CD14-positive monocyte (primary cell): Measurements from ENCODE around the gene ATP11A. TPM values are rescaled to one million over a fixed set of nuclear protein-coding genes. Genes with fewer than 3 reads are reported as not detected.
"Not testable (repeated sequence)": the region's sequence is repeated elsewhere in the genome, so short reads cannot be mapped to it uniquely, and the experiment has no call there.

ENCODE experiments used
- DNase-seq, 3 donors: peaks; one replicate each; pipeline ENCODE4 v3.0.0-alpha.2; 2011 to 2022
- H2AFZ ChIP-seq: 2 replicates; pipeline ENCODE4 v1.6.0; 2012; ENCODE audit warnings: mild to moderate bottlenecking, low read depth, low read length, inconsistent platforms; ENCODE audit not compliant: insufficient read depth, poor library complexity, severe bottlenecking
- H3K27ac ChIP-seq, 2 donors: 1 replicate in 1 of 2; 2 replicates in 1 of 2; pipeline ENCODE4 v1.5.1; 2012 to 2013; ENCODE audit warnings: low read length in 2 of 2, control low read depth in 1 of 2, inconsistent platforms in 1 of 2, low read depth in 1 of 2, mild to moderate bottlenecking in 1 of 2
- H3K27me3 ChIP-seq, 2 donors: one replicate each; pipeline versions ENCODE4 v1.6.0 to v1.6.1; 2011 to 2013; ENCODE audit warnings: low read length in 2 of 2; ENCODE audit not compliant: control insufficient read depth in 2 of 2, insufficient read depth in 2 of 2
- H3K36me3 ChIP-seq, 2 donors: replicated peaks in 1 of 2; 1 replicate in 1 of 2; 2 replicates in 1 of 2; pipeline versions ENCODE4 v1.5.1 to v1.6.1; 2012 to 2013; ENCODE audit warnings: low read length in 2 of 2, control low read depth in 1 of 2, inconsistent platforms in 1 of 2, mild to moderate bottlenecking in 1 of 2; ENCODE audit not compliant: insufficient read depth in 2 of 2, control insufficient read depth in 1 of 2
- H3K4me1 ChIP-seq, 2 donors: 1 replicate in 1 of 2; 2 replicates in 1 of 2; pipeline versions ENCODE4 v1.5.1 to v1.6.1; 2012 to 2013; ENCODE audit warnings: low read length in 2 of 2, control low read depth in 1 of 2, inconsistent platforms in 1 of 2, mild to moderate bottlenecking in 1 of 2, moderate library complexity in 1 of 2; ENCODE audit not compliant: insufficient read depth in 2 of 2, control insufficient read depth in 1 of 2
- H3K4me2 ChIP-seq: replicated peaks from 2 replicates; pipeline ENCODE3; 2012; ENCODE audit warnings: low read length, moderate library complexity, mild to moderate bottlenecking; ENCODE audit not compliant: poor library complexity, severe bottlenecking; ENCODE audit errors: extremely low read depth
- H3K4me3 ChIP-seq, 3 experiments: fragments of 200-600 bp in 1 of 3; sonication (generic) in 1 of 3; replicated peaks in 1 of 3; 1 replicate in 2 of 3; 2 replicates in 1 of 3; pipeline ENCODE4 v1.5.1; 2011 to 2013; ENCODE audit warnings: low read length in 3 of 3, mild to moderate bottlenecking in 3 of 3, control low read depth in 2 of 3, low read depth in 2 of 3, inconsistent platforms in 1 of 3, moderate library complexity in 1 of 3
- H3K79me2 ChIP-seq: 2 replicates; pipeline ENCODE4 v1.6.0; 2012; ENCODE audit warnings: mild to moderate bottlenecking, control low read depth, inconsistent platforms, low read length, moderate library complexity; ENCODE audit not compliant: insufficient read depth
- H3K9ac ChIP-seq: 2 replicates; pipeline ENCODE4 v1.6.0; 2017; ENCODE audit warnings: low read length, mild to moderate bottlenecking; ENCODE audit not compliant: insufficient read depth, poor library complexity, severe bottlenecking
- H3K9me3 ChIP-seq, 2 donors: replicated peaks in 1 of 2; 1 replicate in 1 of 2; 2 replicates in 1 of 2; pipeline versions ENCODE4 v1.5.1 to v1.6.1; 2012 to 2013; ENCODE audit warnings: low read length in 2 of 2, control low read depth in 1 of 2; ENCODE audit not compliant: control insufficient read depth in 1 of 2, insufficient read depth in 1 of 2
- H4K20me1 ChIP-seq: 2 replicates; pipeline ENCODE4 v1.6.0; 2012; ENCODE audit warnings: mild to moderate bottlenecking, low read length, control low read depth, moderate library complexity; ENCODE audit not compliant: insufficient read depth
- H3K27ac Mint-ChIP-seq, 7 donors: one replicate each; pipeline ENCODE4 v1.8.0; 2020; ENCODE audit warnings: mild to moderate bottlenecking in 7 of 7, mixed read lengths in 7 of 7, moderate library complexity in 6 of 7, inconsistent platforms in 2 of 7
- H3K27me3 Mint-ChIP-seq, 3 donors: one replicate each; pipeline ENCODE4 v1.8.0; 2021 to 2022; ENCODE audit warnings: low read depth in 3 of 3, mild to moderate bottlenecking in 3 of 3, mixed read lengths in 3 of 3, moderate library complexity in 3 of 3, inconsistent platforms in 1 of 3
- H3K36me3 Mint-ChIP-seq, 2 donors: one replicate each; pipeline ENCODE4 v1.8.0; 2020; ENCODE audit warnings: mixed read lengths in 2 of 2, inconsistent platforms in 1 of 2, mild to moderate bottlenecking in 1 of 2
- H3K4me1 Mint-ChIP-seq: one replicate; pipeline ENCODE4 v1.8.0; 2020; ENCODE audit warnings: mild to moderate bottlenecking, mixed read lengths
- H3K4me3 Mint-ChIP-seq, 2 donors: one replicate each; pipeline ENCODE4 v1.8.0; 2020; ENCODE audit warnings: mild to moderate bottlenecking in 2 of 2, mixed read lengths in 2 of 2, moderate library complexity in 1 of 2
- H3K9me3 Mint-ChIP-seq, 7 donors: one replicate each; pipeline ENCODE4 v1.8.0; 2020 to 2022; ENCODE audit warnings: mixed read lengths in 7 of 7, mild to moderate bottlenecking in 6 of 7, moderate library complexity in 6 of 7, inconsistent platforms in 2 of 7
- WGBS: methylation state at CpG from one replicate; pipeline ENCODE4 v1.1.5; 2013; ENCODE audit warnings: missing lambda C conversion rate; ENCODE audit not compliant: insufficient coverage; 5-methylcytosine and 5-hydroxymethylcytosine counted together
- intact Hi-C, 2 donors: fragments of 100-400 bp; cut with micrococcal nuclease; formaldehyde crosslinking; loops; one replicate each; pipeline versions ENCODE4 v1.15.0 to v1.15.1; 2023
- polyA plus RNA-seq, 3 donors: library from polyadenylated mRNA; depleted of rRNA in 1 of 3; unstranded in 2 of 3; stranded (reverse) in 1 of 3; fragments of 300-500 nt in 2 of 3; fragments of >200 nt in 1 of 3; fragmentation: Illumina TruSeq in 2 of 3; gene quantifications; 1 replicate in 2 of 3; 2 replicates in 1 of 3; pipeline ENCODE4 v1.2.3, GENCODE V29; 2012 to 2021
- TF ChIP-seq, protein P1 (sequence below): fragments of 200-600 bp; IDR thresholded peaks from one replicate; pipeline ENCODE4 v1.8.0; 2022; ENCODE audit warnings: antibody characterized with exemption, mild to moderate bottlenecking

ATP11A gene
- polyA plus RNA-seq, 3 donors, result 7.2 to 45.4 (median 7.6) TPM

DNA sequence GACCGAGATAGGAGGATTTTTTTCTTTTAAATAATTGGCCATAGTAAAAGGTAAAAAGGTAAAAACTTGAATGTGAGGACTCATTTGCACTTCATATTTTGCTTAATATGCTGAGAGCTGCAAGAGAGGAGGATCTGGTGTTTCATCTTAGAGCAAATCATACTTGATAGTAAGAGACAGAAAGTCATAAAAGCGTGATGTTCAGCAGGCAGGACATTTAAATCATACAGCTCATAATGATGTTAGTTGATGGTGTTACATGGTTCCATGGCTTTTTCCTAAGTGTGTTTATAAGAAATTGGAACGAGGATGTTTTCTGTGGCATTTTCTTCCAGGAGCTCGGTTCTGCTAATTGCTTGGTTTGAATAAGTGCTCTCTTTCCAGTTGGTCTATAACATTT, 16.3 kb downstream of the ATP11A start:
- no peak for DNase-seq
- Histone ChIP-seq H3K36me3 (peaks cover 5 to 22% of the 10 kb centered on the region in 2 donors), H3K4me1 (peaks cover 16 to 27% of the 10 kb centered on the region in 2 donors), H3K9me3 (no peaks in the 10 kb centered on the region), H3K79me2 (peaks cover 99% of the 10 kb centered on the region), H3K4me2 (no peak overlapping the region), H3K9ac (no peak overlapping the region), H4K20me1 (peaks cover 100% of the 10 kb centered on the region), H3K27me3 (no peaks in the 10 kb centered on the region), H2AFZ (no peak overlapping the region), H3K4me3 (no peak overlapping the region), H3K27ac (no peak overlapping the region)
- Mint-ChIP-seq H3K27me3 (peaks cover 0 to 2% (median 0%) of the 10 kb centered on the region in 3 donors), H3K36me3 (peaks cover 23 to 61% of the 10 kb centered on the region in 2 donors), H3K4me1 (peaks cover 36% of the 10 kb centered on the region), H3K4me3 (no peak overlapping the region), H3K9me3 (no peaks in the 10 kb centered on the region), H3K27ac (no peak overlapping the region)
- 100% methylated on average over 1 of the region's 4 CpGs for WGBS
- TF ChIP-seq, protein P1, sequence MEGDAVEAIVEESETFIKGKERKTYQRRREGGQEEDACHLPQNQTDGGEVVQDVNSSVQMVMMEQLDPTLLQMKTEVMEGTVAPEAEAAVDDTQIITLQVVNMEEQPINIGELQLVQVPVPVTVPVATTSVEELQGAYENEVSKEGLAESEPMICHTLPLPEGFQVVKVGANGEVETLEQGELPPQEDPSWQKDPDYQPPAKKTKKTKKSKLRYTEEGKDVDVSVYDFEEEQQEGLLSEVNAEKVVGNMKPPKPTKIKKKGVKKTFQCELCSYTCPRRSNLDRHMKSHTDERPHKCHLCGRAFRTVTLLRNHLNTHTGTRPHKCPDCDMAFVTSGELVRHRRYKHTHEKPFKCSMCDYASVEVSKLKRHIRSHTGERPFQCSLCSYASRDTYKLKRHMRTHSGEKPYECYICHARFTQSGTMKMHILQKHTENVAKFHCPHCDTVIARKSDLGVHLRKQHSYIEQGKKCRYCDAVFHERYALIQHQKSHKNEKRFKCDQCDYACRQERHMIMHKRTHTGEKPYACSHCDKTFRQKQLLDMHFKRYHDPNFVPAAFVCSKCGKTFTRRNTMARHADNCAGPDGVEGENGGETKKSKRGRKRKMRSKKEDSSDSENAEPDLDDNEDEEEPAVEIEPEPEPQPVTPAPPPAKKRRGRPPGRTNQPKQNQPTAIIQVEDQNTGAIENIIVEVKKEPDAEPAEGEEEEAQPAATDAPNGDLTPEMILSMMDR, result no peak
- intact Hi-C loops, result no loop called here

DNA sequence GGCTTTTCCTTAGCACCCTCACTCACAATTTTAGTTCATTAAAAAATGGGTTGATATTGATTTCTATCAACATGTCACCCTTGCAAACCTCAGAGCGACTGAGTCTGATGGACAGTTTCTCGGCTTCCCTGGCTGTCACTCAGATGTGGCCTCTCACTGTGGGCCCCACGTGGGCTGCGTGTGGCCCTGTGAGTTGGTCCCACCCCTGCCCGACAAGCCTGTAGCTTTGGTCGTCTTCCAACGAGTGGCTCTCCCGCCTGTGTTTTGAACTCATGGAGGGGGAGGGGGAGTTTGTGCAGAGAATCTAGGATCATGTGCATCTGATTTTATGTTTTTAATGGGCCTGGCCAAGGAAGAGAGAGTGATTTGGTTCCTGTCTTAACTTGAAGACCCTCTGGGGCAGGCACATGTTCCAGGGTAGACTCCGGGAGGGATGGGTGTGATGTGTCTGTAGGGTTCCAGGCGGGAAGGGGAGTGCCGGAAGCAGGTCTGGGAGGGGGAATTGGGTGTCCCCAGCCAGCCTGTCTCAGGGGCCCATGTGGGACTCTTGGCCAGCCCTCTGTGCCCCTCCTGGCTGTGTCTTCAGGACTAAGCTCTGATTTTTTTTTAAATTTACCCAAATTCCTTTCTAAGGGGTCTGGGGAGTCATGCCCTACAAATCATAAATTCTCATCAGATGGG, 18.9 kb downstream of the ATP11A start:
- H3K27ac ChIP-seq, result no peak overlapping the region
- peaks cover 100% of the 10 kb centered on the region for H4K20me1 ChIP-seq
- intact Hi-C loops, result no loop called here
- H3K27ac Mint-ChIP-seq, result peak overlapping the region in 1 of 7 donors; percentile 58
- WGBS, result 93% methylated on average over 8 of the region's 11 CpGs
- no peak overlapping the region for H3K4me3 ChIP-seq
- H3K79me2 ChIP-seq, result peaks cover 98% of the 10 kb centered on the region
- TF ChIP-seq, protein P1, result no peak
- no peaks in the 10 kb centered on the region for H3K27me3 ChIP-seq
- peaks cover 19 to 45% of the 10 kb centered on the region in 2 donors for H3K36me3 Mint-ChIP-seq
- H3K27me3 Mint-ChIP-seq, result peaks cover 0 to 2% (median 0%) of the 10 kb centered on the region in 3 donors
- no peaks in the 10 kb centered on the region for H3K9me3 ChIP-seq
- no peak overlapping the region for H3K4me2 ChIP-seq
- H3K4me1 ChIP-seq, result peaks cover 9 to 12% of the 10 kb centered on the region in 2 donors
- no peak overlapping the region for H2AFZ ChIP-seq
- no peak overlapping the region for H3K9ac ChIP-seq
- H3K9me3 Mint-ChIP-seq, result no peaks in the 10 kb centered on the region
- peaks cover 27% of the 10 kb centered on the region for H3K4me1 Mint-ChIP-seq
- no peak for DNase-seq
- H3K36me3 ChIP-seq, result peaks cover 3 to 19% of the 10 kb centered on the region in 2 donors
- no peak overlapping the region for H3K4me3 Mint-ChIP-seq

DNA sequence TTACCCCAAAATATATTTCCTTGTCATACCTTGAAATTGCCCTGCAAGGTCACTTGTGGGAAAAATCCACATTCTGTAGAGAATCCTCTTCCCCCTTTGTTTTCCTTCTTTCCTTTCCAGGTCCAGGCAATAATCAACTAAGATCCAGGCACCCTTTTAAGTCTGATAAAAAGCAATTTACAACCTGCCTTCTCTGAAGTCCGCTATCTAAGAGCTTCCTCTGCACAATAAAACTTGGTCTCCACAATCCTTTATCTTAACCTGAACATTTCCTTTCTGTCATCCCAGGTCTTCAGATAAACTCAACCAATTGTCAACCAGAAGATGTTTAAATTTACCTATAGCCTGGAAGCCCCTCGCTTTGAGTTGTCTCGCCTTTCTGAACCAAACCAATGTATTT, 19.5 kb downstream of the ATP11A start:
- peaks cover 21% of the 10 kb centered on the region for H3K4me1 Mint-ChIP-seq
- H4K20me1 ChIP-seq, result peaks cover 100% of the 10 kb centered on the region
- H3K4me3 Mint-ChIP-seq, H3K27me3 ChIP-seq, H3K4me1 ChIP-seq, H3K27ac ChIP-seq, H3K27me3 Mint-ChIP-seq, H3K4me2 ChIP-seq, H3K9ac ChIP-seq, DNase-seq, H3K27ac Mint-ChIP-seq, intact Hi-C loops, H3K9me3 Mint-ChIP-seq, H3K4me3 ChIP-seq, H2AFZ ChIP-seq, H3K9me3 ChIP-seq: not testable (repeated sequence)
- H3K79me2 ChIP-seq, result peaks cover 98% of the 10 kb centered on the region
- H3K36me3 ChIP-seq, result peaks cover 3 to 22% of the 10 kb centered on the region in 2 donors
- peaks cover 16 to 41% of the 10 kb centered on the region in 2 donors for H3K36me3 Mint-ChIP-seq
- WGBS, result 83% methylated on average over 1 of the region's 3 CpGs
